Middle frontal gyrus (tissue), 1 donor: Measurements from ENCODE around the gene SYTL3.
A peak's percentile ranks its signal among the peaks of the same experiment; 100 is the strongest.
"Not testable (repeated sequence)": the region's sequence is repeated elsewhere in the genome, so short reads cannot be mapped to it uniquely, and the experiment has no call there.

Experiments
- DNase-seq: peaks from one replicate; pipeline ENCODE4 v3.0.0-alpha.2; 2015; ENCODE audit warnings: low spot score; ENCODE audit errors: extremely low spot score

SYTL3 gene, protein sequence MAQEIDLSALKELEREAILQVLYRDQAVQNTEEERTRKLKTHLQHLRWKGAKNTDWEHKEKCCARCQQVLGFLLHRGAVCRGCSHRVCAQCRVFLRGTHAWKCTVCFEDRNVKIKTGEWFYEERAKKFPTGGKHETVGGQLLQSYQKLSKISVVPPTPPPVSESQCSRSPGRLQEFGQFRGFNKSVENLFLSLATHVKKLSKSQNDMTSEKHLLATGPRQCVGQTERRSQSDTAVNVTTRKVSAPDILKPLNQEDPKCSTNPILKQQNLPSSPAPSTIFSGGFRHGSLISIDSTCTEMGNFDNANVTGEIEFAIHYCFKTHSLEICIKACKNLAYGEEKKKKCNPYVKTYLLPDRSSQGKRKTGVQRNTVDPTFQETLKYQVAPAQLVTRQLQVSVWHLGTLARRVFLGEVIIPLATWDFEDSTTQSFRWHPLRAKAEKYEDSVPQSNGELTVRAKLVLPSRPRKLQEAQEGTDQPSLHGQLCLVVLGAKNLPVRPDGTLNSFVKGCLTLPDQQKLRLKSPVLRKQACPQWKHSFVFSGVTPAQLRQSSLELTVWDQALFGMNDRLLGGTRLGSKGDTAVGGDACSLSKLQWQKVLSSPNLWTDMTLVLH

GRCh38 chr6:158649289-158650143 lies at the start of gene SYTL3:
Gene SYTL3 (plus strand): TSS chr6:158650054. CDS start chr6:158663269, 13,215 bp downstream.
- DNase-seq, result no peak

- no peak for DNase-seq
These were observed 46.4 kb upstream of the SYTL3 start for GRCh38 chr6:158603261-158604047.

- DNase-seq, result no peak
These were observed 45.8 kb upstream of the SYTL3 start for GRCh38 chr6:158604048-158604406.

DNA sequence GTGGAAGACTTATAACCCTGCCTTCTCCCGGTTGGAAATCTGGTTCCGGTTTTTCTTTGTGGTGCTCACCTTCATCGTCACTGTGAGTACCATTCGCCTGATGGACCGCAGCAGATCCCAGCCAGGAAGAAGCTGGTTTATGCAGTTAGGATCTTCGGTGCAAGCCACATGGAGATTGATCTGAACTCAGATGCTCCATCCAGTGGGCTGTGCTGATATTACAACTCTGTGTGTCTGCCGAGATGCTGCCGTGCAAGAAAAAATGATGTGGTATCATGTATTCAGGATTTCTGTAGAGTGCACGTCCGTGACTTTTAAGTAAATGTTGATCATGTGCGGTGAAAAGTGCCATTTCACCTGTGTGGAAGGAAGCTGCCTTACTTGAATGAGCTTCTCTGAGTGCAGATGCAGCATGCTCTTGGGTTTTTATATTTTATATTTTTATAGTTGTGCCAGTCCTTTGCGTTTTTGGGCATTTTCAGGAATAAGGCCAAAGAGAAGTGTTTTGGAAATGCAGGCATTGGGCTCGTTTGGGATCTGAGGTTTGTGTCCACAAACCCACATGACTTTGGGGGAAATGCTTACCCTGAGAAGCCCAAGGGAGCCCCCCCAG lies 44.5 kb upstream of the SYTL3 start:
- DNase-seq, result peak; percentile 51

DNA sequence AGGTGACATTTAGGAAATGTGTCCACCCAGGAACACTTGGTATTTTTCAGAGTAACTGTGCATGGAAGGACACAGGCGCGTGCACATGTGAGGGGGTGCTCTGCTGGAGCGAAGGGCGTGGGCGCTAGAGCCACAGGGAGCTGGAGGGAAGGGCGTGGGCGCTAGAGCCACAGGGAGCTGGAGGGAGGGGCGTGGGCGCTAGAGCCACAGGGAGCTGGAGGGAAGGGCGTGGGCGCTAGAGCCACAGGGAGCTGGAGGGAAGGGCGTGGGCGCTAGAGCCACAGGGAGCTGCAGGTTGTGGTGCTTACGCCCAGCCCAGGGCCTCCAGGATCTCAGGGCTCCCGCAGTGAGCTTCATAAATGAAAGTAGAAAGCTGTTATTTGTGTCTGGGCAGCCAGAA lies 43.8 kb upstream of the SYTL3 start:
- DNase-seq, result not testable (repeated sequence)

- no peak for DNase-seq
These were observed 42.9 kb upstream of the SYTL3 start for GRCh38 chr6:158606935-158607334.

DNA sequence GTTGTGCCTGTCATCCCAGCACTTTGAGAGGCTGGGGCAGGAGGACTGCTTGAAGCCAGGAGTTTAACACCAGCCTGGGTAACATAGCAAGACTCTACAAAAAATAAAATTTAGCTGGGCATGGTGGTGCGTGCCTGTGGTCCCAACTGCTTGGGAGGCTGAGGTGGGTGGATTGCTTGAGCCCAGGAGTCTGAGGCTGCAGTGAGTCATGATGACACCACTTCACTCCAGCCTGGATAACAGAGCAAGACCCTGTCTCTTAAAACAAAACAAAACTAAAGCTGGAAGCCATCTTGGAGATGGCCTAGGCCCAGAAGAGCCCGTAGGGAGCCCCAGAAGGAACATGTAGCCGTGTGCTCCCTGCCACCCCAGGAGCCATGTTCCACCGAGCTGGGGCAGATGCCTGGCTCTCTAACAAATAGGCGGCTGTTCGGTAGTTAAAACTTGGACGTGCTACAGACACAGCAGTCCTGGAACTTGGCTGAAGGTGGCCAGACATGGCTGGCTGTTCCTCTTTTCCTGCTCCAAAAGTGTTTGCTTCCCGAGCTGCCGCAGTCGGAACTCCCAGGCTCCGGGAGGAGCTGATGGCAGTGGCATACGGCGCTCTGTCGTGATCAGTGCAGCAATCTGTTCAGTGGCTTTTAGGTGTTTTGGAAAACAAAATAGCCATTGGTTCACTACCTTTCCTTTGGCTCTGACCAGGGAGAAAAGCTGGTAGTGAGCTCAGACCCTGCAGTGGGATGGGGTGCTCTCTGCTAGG lies 42.3 kb upstream of the SYTL3 start:
- DNase-seq, result no peak

- DNase-seq, result no peak
These were observed 41.6 kb upstream of the SYTL3 start for GRCh38 chr6:158608221-158608620.

GRCh38 chr6:158609455-158610155 lies 40.2 kb upstream of the SYTL3 start:
- no peak for DNase-seq

- DNase-seq, result no peak
These were observed 39.4 kb upstream of the SYTL3 start for GRCh38 chr6:158610319-158610968.

DNA sequence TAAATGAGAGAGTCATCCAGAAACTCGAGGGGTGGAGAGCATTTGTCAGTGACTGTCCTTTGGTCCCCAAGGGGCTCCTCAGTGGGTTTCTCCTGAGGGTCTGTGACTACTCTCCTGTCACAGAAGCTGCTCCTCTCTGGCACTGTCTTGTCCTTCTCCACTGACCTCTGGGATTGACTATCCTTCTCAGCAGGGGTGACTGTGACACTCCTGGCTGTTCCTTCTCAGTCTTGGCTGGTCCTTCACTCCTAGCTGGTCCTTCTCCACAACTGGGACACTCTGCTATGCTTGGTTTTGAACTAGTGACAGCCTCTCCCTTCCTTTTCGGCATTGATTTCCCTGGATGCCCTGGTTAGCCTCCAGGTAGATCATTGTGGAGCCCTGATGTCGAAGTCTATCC lies 38.8 kb upstream of the SYTL3 start:
- no peak for DNase-seq

GRCh38 chr6:158611541-158612370 lies 38.1 kb upstream of the SYTL3 start:
- no peak for DNase-seq

DNA sequence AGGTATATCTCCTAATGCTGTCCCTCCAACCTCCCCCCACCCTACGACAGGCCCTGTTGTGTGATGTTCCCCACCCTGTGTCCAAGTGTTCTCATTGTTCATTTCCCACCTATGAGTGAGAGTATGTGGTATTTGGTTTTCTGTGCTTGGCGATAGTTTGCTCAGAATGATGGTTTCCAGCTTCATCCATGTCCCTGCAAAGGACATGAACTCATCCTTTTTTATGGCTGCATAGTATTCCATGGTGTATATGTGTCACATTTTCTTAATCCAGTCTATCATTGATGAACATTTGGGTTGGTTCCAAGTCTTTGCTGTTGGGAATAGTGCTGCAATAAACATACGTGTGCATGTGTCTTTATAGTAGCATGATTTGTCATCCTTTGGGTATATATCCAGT lies 35.2 kb upstream of the SYTL3 start:
- DNase-seq, result not testable (repeated sequence)

- DNase-seq, result not testable (repeated sequence)
These were observed 31.6 kb upstream of the SYTL3 start for GRCh38 chr6:158618289-158618688.

DNA sequence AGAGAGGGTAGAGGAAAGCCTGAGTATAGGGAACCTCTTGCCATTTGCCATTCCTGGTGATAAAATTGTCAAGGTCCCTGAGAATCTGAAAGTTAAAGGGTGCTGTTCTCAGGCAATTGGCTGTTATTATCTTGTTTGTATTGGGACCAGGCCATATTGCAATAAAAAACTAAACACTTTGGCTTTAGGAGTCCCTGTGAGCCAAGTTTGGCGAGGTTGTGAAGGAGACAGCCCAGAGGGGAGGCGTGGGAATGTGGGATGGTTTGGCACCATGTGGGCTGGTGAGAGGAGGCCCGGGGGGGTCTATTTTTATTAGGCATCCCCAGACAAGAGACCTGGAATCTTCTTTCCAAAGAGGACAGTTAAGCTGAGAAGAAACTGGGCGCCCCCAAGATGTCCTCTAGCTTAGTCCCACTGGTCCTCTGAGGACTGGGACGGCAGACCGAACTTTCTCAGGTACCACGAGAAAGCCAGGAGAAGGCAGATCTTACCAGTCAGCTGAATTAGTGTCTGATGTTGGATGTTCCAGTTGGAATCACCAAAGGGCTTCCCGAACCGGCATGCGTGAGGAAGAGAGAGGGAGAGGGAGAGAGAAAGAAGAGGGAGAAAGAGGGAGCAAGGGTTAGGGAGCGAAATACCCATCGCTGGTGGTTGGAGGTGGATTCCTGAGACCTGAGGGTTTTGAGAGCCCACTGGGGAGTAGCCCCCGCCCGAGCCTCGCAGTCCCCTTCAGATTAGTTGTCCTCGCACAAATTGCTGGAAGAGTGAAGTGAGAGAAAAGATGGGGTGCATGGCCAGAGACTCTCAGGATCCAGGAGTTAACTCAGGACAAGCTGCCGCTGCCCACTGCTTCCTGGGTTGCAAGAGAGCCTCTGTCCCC lies 29.7 kb upstream of the SYTL3 start:
- no peak for DNase-seq

DNA sequence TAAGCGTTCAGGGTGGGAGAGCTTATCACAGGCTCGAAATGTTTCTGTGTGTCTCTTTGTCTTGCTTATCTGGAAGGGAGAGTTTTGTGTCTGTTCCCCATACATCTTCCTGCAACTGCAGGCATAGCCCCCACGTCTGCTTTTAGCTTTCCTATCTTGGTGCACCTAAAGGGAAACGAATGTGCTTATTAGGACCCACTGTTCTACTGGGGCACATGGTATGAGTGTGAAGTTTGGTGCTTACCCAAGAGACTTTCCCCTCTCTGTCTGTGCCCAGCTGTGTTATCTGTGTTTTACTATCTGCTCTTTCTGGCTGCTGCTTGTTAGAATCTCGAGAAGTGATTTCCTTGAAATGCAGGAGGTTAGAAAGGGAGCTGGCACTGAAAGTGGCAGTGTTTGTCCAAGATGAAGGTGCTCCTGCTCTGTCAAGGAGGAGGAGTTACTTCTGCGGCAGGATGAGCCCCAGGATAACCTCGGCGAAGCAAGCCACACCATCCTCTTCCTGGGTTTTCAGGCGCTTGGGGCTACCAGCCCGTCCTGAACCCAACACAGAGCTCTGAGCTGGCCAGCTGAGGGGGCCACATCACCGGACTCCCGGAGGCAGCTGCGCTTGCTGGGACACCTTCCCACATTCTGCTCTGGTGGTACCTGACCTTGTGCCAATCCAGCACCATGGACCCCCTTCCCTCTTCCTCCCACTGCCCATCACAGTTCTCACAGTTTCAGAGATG lies 28.7 kb upstream of the SYTL3 start:
- DNase-seq, result no peak
